Measurements from ENCODE around the gene NDRG2.
A peak's percentile ranks its signal among the peaks of the same experiment; 100 is the strongest.

NDRG2 gene

GRCh38 chr14:21025371-21026273, 761 bp upstream of the NDRG2 start:
- in situ Hi-C loops (cut with HindIII; ENCODE audit: low pct_unique_long_range_greater_than_20kb, low sequenced_read_pairs) = no loop called here
- TF ChIP-seq JUND (IDR thresholded peaks at IDR 0.05; ENCODE audit: low read depth) = no peak
- DNase-seq (ENCODE audit: low read depth in 1 of 2, low spot score in 1 of 2) = no peak

- no peak for DNase-seq (ENCODE audit: low read depth in 1 of 2, low spot score in 1 of 2)
- in situ Hi-C loops (cut with HindIII; ENCODE audit: low pct_unique_long_range_greater_than_20kb, low sequenced_read_pairs) = no loop called here
- no peak for TF ChIP-seq JUND (IDR thresholded peaks at IDR 0.05; ENCODE audit: low read depth)
These were observed 860 bp downstream of the NDRG2 start for GRCh38 chr14:21023817-21024584.

DNA sequence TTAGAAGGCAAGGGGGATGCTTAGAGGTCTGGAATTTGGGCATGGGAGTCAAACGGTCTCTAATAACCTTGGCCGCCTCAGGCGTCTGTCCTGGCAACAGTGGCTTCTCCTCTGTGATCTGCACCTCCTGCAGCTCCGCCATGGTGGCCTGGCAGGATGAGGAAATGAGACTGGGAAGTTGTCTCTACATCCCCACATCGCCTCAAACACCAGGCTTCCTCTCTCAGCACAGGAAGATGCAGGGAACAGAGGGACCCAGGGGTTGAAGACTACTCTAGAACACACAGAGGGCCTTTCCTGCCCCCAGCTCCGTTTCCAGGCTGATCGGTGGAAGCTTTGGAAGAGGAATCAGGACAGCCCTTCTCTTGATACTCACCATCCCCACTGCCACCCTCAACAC, 1.7 kb downstream of the NDRG2 start:
- no peak for DNase-seq (ENCODE audit: low read depth in 1 of 2, low spot score in 1 of 2)
- in situ Hi-C loops (cut with HindIII; ENCODE audit: low pct_unique_long_range_greater_than_20kb, low sequenced_read_pairs) = no loop called here

DNA sequence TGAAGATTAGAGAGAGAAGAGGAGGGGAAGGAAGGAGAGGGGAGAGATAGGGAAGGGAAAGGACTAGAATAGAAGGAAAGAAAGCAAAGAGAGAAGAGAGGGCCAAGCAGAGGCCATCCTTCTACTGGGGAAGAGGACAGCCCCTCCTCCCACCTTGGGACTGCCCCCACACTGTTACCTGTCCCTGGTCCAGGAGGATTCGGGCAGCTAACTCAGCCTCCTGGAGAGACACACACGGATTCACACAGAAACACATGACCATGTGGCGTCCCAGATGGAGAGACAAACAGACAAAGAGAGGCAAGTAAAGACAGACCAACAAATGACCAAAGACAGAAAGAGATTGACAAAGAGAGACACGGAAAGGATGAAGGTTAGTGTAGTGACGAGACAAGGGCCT, 2.2 kb downstream of the NDRG2 start:
- no peak for DNase-seq (ENCODE audit: low read depth in 1 of 2, low spot score in 1 of 2)
- in situ Hi-C loops (cut with HindIII; ENCODE audit: low pct_unique_long_range_greater_than_20kb, low sequenced_read_pairs) = no loop called here
- TF ChIP-seq JUND (IDR thresholded peaks at IDR 0.05; ENCODE audit: low read depth) = no peak

More for the DNA sequence above, 1.7 kb downstream of the NDRG2 start:
- no peak for TF ChIP-seq JUND (IDR thresholded peaks at IDR 0.05; ENCODE audit: low read depth)

- peak in 1 of 2 experiments; percentile 56 for DNase-seq (ENCODE audit: low read depth in 1 of 2, low spot score in 1 of 2)
- in situ Hi-C loops (cut with HindIII; ENCODE audit: low pct_unique_long_range_greater_than_20kb, low sequenced_read_pairs) = no loop called here
- TF ChIP-seq JUND (IDR thresholded peaks at IDR 0.05; ENCODE audit: low read depth) = no peak
These were observed 3.8 kb downstream of the NDRG2 start for GRCh38 chr14:21020977-21021545.

- DNase-seq (ENCODE audit: low read depth in 1 of 2, low spot score in 1 of 2) = no peak
- no peak for TF ChIP-seq JUND (IDR thresholded peaks at IDR 0.05; ENCODE audit: low read depth)
- in situ Hi-C loops (cut with HindIII; ENCODE audit: low pct_unique_long_range_greater_than_20kb, low sequenced_read_pairs) = no loop called here
These were observed 5.5 kb downstream of the NDRG2 start for GRCh38 chr14:21019366-21019765.

- no peak for TF ChIP-seq JUND (IDR thresholded peaks at IDR 0.05; ENCODE audit: low read depth)
- no peak for DNase-seq (ENCODE audit: low read depth in 1 of 2, low spot score in 1 of 2)
- in situ Hi-C loops (cut with HindIII; ENCODE audit: low pct_unique_long_range_greater_than_20kb, low sequenced_read_pairs) = no loop called here
These were observed 6.1 kb downstream of the NDRG2 start for GRCh38 chr14:21018781-21019180.

DNA sequence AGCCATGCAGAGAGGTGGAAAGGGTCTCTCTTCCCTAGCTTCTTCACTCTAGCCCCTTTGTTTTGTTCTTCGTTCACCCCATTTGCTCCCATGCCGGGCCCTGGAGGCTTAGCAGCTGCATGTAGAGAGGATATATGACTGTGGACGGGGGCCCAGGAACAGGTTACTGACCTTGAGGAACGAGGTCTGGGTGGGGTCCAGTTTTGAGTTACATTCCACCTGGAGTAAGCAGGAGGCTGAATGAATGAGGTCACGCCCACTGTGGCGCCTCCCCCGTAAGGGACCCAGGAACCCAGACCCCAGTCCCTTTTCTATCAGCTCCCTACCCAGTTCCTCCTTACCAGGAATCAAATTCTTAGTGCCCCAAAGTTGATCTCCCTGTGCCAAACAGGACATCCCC, 6.6 kb downstream of the NDRG2 start:
- no peak for DNase-seq (ENCODE audit: low read depth in 1 of 2, low spot score in 1 of 2)
- TF ChIP-seq JUND (IDR thresholded peaks at IDR 0.05; ENCODE audit: low read depth) = no peak
- in situ Hi-C loops (cut with HindIII; ENCODE audit: low pct_unique_long_range_greater_than_20kb, low sequenced_read_pairs) = no loop called here

GRCh38 chr14:21017528-21018245, 7.2 kb downstream of the NDRG2 start:
- in situ Hi-C loops (cut with HindIII; ENCODE audit: low pct_unique_long_range_greater_than_20kb, low sequenced_read_pairs) = no loop called here
- DNase-seq (ENCODE audit: low read depth in 1 of 2, low spot score in 1 of 2) = no peak
- no peak for TF ChIP-seq JUND (IDR thresholded peaks at IDR 0.05; ENCODE audit: low read depth)

DNA sequence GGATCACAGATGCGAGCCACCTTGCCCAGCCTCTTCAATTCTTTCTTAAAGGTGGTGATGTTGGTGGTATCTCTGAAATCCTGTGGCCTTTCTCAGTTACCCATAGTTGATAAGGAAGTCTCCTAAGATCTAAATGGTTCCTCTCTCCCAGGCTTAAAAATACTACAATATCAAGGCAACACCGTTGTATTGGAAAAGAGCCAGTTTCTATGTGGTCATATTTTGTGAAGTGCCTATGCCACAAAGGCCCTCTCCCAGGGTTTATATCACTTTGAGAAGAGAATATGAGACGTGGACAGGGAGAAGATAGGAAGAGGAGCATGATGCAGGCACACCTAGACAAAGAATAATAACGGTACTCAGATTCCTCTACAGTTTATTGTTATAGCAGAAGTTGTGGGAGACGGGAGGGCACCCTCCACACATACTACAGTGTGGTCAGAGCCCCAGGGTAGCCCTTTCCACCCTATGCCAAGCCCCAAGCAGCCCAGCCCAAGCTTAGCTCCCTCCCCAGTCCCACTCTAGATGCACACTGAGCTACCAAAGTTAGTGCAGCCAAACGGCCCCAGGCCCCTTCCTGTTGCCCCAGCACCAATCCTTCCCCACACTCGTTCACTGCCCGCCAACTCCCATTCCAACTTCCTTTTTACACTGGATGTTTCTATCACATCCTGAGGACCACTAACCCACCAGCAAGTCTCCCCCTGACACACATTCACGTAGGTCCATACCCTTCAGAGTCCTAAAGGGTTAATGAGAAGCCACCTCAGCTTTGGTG, 8.3 kb downstream of the NDRG2 start:
- in situ Hi-C loops (cut with HindIII; ENCODE audit: low pct_unique_long_range_greater_than_20kb, low sequenced_read_pairs) = no loop called here
- no peak for DNase-seq (ENCODE audit: low read depth in 1 of 2, low spot score in 1 of 2)
- TF ChIP-seq JUND (IDR thresholded peaks at IDR 0.05; ENCODE audit: low read depth) = no peak

DNA sequence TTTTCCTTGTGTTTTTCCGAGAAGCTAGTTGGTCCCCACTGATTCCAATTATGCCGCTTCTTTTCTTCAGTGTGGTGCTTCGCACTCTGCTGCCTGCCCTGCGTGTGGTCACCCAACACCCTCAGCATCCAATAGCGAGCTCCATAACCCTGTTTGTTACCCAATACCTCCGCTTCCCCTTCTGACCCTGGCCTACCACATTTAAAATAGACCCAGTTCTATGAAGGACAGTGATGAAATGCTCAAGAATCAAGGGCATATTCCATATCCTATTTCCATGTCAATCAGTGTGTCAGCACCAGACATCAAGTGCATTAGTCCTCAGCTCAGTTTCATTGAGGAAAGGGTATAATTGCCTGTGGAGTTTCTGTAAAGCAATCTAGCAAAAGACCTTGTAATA, 9.5 kb downstream of the NDRG2 start:
- DNase-seq (ENCODE audit: low read depth in 1 of 2, low spot score in 1 of 2) = no peak
- in situ Hi-C loops (cut with HindIII; ENCODE audit: low pct_unique_long_range_greater_than_20kb, low sequenced_read_pairs) = no loop called here
- TF ChIP-seq JUND (IDR thresholded peaks at IDR 0.05; ENCODE audit: low read depth) = no peak

- DNase-seq (ENCODE audit: low read depth in 1 of 2, low spot score in 1 of 2) = peak; percentile 22 to 85
- in situ Hi-C loops (cut with HindIII; ENCODE audit: low pct_unique_long_range_greater_than_20kb, low sequenced_read_pairs) = no loop called here
These were observed 10.1 kb downstream of the NDRG2 start for GRCh38 chr14:21014761-21015190.

More at GRCh38 chr14:21014761-21015190, 10.1 kb downstream of the NDRG2 start:
- TF ChIP-seq JUND (IDR thresholded peaks at IDR 0.05; ENCODE audit: low read depth) = no peak

Data from T47D (cell line).